ENCODE data around the gene KCNIP3.

Gene KCNIP3

DNA sequence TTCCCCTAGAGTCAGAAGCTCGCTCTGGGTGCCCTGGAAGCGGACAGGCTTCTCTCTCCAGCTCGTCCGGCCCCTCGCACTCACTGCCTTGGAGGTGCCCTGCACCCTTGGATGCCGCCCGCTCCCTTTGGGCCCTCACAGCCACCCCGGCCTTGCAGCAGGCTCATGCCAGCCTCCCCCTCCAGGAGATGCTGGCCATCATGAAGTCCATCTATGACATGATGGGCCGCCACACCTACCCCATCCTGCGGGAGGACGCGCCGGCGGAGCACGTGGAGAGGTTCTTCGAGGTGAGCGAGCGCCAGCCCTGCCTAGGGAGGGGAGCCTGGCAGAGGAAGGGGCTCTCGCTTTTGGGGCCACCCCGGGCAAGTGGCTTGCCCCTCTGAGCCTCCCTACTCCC, 85.0 kb downstream of the KCNIP3 start:
- H3K9ac ChIP-seq, result no peak overlapping the region
- H3K4me1 ChIP-seq (ENCODE audit: low read depth, poor library complexity, severe bottlenecking), result no peaks in the 10 kb centered on the region
- TF ChIP-seq, protein P1, sequence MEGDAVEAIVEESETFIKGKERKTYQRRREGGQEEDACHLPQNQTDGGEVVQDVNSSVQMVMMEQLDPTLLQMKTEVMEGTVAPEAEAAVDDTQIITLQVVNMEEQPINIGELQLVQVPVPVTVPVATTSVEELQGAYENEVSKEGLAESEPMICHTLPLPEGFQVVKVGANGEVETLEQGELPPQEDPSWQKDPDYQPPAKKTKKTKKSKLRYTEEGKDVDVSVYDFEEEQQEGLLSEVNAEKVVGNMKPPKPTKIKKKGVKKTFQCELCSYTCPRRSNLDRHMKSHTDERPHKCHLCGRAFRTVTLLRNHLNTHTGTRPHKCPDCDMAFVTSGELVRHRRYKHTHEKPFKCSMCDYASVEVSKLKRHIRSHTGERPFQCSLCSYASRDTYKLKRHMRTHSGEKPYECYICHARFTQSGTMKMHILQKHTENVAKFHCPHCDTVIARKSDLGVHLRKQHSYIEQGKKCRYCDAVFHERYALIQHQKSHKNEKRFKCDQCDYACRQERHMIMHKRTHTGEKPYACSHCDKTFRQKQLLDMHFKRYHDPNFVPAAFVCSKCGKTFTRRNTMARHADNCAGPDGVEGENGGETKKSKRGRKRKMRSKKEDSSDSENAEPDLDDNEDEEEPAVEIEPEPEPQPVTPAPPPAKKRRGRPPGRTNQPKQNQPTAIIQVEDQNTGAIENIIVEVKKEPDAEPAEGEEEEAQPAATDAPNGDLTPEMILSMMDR (conservative IDR thresholded peaks at IDR 0.05; ENCODE audit: low read depth, low read length), result no peak

DNA sequence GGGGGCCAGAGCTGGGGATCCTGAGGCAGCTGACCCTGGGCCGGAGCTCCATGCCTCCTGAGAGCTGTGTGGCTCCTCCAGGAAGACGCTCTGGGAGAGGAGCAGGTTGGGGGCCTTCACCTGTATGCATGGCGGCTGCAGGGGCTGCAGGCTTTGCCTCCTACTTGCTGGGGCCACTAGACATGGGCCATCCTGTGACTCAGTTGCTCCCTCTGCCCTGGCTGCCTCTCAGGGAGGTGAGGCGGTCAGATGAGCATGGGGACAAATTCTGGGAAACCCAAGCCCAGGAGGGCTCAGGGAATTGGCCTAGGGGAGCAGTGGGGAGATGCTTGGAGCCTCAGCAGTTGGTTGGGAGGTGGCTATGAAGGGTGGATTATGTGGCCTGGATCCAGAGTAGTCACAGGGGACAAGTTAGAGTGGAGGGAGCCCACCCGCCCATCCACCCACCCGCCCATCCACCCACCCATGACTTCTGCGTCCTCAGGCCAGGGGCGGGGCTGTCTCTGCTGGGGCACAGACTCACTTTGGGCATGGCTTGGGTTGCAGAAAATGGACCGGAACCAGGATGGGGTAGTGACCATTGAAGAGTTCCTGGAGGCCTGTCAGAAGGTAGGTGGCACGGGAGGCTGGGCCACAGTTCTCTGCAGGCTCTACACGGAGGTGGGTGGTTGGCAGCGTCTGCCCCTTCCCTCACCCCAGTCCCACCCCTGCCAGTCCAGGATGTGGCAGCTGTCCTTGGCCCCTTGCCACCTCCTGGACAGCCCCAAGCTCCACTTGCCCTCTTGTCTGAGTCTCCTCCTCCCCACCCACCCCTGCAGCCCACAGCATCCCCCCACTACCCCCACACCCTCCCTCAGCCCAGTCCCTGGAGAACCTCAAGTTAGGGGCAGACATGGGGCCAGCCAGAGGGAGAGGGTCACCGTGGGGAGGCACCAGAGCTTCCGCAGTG, 85.8 kb downstream of the KCNIP3 start:
- TF ChIP-seq, protein P1 (conservative IDR thresholded peaks at IDR 0.05; ENCODE audit: low read depth, low read length), result no peak
- H3K79me2 ChIP-seq (ENCODE audit: insufficient read depth, low read depth), result no peaks in the 10 kb centered on the region
- no peaks in the 10 kb centered on the region for H3K27me3 ChIP-seq (ENCODE audit: insufficient read depth, low read depth)
- H3K4me2 ChIP-seq, result no peak overlapping the region
- H3K27ac ChIP-seq, result no peak overlapping the region
- H3K4me3 ChIP-seq (IDR thresholded peaks at IDR 0.05; ENCODE audit: insufficient read depth, low read depth, low read length), result no peak overlapping the region
- no peaks in the 10 kb centered on the region for H3K36me3 ChIP-seq (ENCODE audit: insufficient read depth)
- H3K9ac ChIP-seq, result no peak overlapping the region
- H4K20me1 ChIP-seq (ENCODE audit: insufficient read depth), result no peaks in the 10 kb centered on the region
- H3K4me1 ChIP-seq (ENCODE audit: low read depth, poor library complexity, severe bottlenecking), result no peaks in the 10 kb centered on the region
- no peak overlapping the region for H2AFZ ChIP-seq (ENCODE audit: low read depth)

More for the DNA sequence above, 85.0 kb downstream of the KCNIP3 start:
- Histone ChIP-seq H3K4me3 (IDR thresholded peaks at IDR 0.05; ENCODE audit: insufficient read depth, low read depth, low read length) (no peak overlapping the region), H3K27ac (no peak overlapping the region), H3K79me2 (ENCODE audit: insufficient read depth, low read depth) (no peaks in the 10 kb centered on the region), H2AFZ (ENCODE audit: low read depth) (no peak overlapping the region), H3K36me3 (ENCODE audit: insufficient read depth) (no peaks in the 10 kb centered on the region), H4K20me1 (ENCODE audit: insufficient read depth) (no peaks in the 10 kb centered on the region), H3K27me3 (ENCODE audit: insufficient read depth, low read depth) (no peaks in the 10 kb centered on the region), H3K4me2 (no peak overlapping the region)

DNA sequence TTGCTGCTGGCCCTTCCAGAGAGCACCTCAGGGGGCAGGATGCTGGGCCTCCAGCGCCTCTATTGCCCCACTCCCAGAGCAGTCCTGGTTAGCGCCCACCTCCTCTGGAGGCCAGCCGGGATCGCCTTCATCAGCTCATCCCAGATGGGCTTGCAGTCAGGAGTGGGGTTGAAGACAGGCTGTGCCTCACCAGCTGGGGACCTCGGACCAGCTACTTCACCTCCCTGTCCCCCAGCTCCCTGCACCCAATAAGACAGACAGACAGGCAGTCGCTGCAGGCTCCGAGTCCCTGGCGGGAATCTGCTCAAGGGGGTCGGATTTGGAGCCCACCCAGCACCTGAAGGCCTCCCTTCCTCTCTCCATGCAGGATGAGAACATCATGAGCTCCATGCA, 86.5 kb downstream of the KCNIP3 start:
- no peaks in the 10 kb centered on the region for H3K4me1 ChIP-seq (ENCODE audit: low read depth, poor library complexity, severe bottlenecking)
- H3K27ac ChIP-seq, result no peak overlapping the region
- H3K9ac ChIP-seq, result no peak overlapping the region
- H3K36me3 ChIP-seq (ENCODE audit: insufficient read depth), result no peaks in the 10 kb centered on the region
- H3K4me3 ChIP-seq (IDR thresholded peaks at IDR 0.05; ENCODE audit: insufficient read depth, low read depth, low read length), result no peak overlapping the region
- no peaks in the 10 kb centered on the region for H3K27me3 ChIP-seq (ENCODE audit: insufficient read depth, low read depth)
- no peaks in the 10 kb centered on the region for H4K20me1 ChIP-seq (ENCODE audit: insufficient read depth)
- H3K79me2 ChIP-seq (ENCODE audit: insufficient read depth, low read depth), result no peaks in the 10 kb centered on the region
- no peak overlapping the region for H2AFZ ChIP-seq (ENCODE audit: low read depth)
- H3K4me2 ChIP-seq, result no peak overlapping the region
- TF ChIP-seq, protein P1 (conservative IDR thresholded peaks at IDR 0.05; ENCODE audit: low read depth, low read length), result no peak

DNA sequence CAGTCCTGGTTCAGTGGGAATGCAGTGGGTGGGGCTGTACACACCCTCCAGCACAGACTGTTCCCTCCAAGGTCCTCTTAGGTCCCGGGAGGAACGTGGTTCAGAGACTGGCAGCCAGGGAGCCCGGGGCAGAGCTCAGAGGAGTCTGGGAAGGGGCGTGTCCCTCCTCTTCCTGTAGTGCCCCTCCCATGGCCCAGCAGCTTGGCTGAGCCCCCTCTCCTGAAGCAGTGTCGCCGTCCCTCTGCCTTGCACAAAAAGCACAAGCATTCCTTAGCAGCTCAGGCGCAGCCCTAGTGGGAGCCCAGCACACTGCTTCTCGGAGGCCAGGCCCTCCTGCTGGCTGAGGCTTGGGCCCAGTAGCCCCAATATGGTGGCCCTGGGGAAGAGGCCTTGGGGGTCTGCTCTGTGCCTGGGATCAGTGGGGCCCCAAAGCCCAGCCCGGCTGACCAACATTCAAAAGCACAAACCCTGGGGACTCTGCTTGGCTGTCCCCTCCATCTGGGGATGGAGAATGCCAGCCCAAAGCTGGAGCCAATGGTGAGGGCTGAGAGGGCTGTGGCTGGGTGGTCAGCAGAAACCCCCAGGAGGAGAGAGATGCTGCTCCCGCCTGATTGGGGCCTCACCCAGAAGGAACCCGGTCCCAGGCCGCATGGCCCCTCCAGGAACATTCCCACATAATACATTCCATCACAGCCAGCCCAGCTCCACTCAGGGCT, 87.9 kb downstream of the KCNIP3 start:
- Histone ChIP-seq H3K4me2 (no peak overlapping the region), H3K79me2 (ENCODE audit: insufficient read depth, low read depth) (no peaks in the 10 kb centered on the region), H3K4me3 (IDR thresholded peaks at IDR 0.05; ENCODE audit: insufficient read depth, low read depth, low read length) (no peak overlapping the region), H2AFZ (ENCODE audit: low read depth) (no peak overlapping the region), H3K4me1 (ENCODE audit: low read depth, poor library complexity, severe bottlenecking) (no peaks in the 10 kb centered on the region), H3K9ac (no peak overlapping the region), H3K36me3 (ENCODE audit: insufficient read depth) (no peaks in the 10 kb centered on the region), H3K27me3 (ENCODE audit: insufficient read depth, low read depth) (no peaks in the 10 kb centered on the region), H4K20me1 (ENCODE audit: insufficient read depth) (no peaks in the 10 kb centered on the region), H3K27ac (no peak overlapping the region)
- TF ChIP-seq, protein P1 (conservative IDR thresholded peaks at IDR 0.05; ENCODE audit: low read depth, low read length), result no peak
